Spleen (tissue), 7 donors: ENCODE data around the gene DMD.

Experiments used
- CTCF ChIP-seq, 11 experiments: fragments of 200-600 bp in 7 of 11; fragments of 450-650 bp in 4 of 11; sonication (generic) in 4 of 11; IDR thresholded peaks in 8 of 11; conservative IDR thresholded peaks in 3 of 11; 1 replicate in 7 of 11; 2 replicates in 4 of 11; pipeline versions ENCODE4 v1.4.0 to v1.8.0; 2016 to 2021; ENCODE audit warnings: antibody characterized with exemption in 11 of 11, inconsistent platforms in 4 of 11, mild to moderate bottlenecking in 1 of 11
- POLR2AphosphoS5 ChIP-seq, 3 donors: sonication (generic); formaldehyde crosslinking; IDR thresholded peaks; one replicate each; pipeline ENCODE4 v1.5.1; 2017; ENCODE audit warnings: antibody characterized with exemption in 3 of 3
- donor health status: DM: no; HTN: no; CAD: no; lungs with moderate emphysema.
- donor health status: DM: no; HTN: no; CAD: no.
- donor health status: DM: no; HTN: no; CAD: no.

DNA sequence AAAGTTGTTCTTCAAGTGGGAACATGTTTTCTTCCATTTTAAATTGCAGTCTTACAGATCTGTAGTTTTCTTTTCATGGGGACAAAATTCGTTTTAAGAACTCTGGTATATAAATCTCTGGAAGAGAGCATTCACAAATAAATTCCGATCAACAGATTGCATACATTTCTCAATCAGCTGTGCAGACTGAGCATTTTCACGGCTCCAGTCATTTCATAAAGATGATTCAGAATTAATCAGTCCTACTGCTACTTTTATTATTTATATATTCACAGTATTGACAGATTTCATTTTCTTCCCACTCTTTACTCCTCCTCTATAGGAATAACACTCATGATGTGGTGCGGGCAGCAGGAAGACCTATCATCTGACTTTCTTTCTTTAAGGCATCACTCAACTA is 1604.6 kb downstream of the DMD start:
- TF ChIP-seq POLR2AphosphoS5 (IDR thresholded peaks at IDR 0.05): no peak
- TF ChIP-seq CTCF (IDR thresholded peaks at IDR 0.05 in 8 of 11, conservative IDR thresholded peaks at IDR 0.05 in 3 of 11): no peak
